Brain microvascular endothelial cell (primary cell): ENCODE results near the gene RAD18.

ENCODE experiments used
- DNase-seq: peaks from one replicate; pipeline ENCODE4 v3.0.0-alpha.2; 2020
- H3K27ac ChIP-seq: fragments of 250-450 bp; sonication (Bioruptor Pico); 2 replicates; pipeline ENCODE4 v1.5.1; 2020; ENCODE audit warnings: mild to moderate bottlenecking, moderate library complexity
- H3K27me3 ChIP-seq: fragments of 250-450 bp; sonication (Bioruptor Pico); replicated peaks from 2 replicates; pipeline ENCODE4 v1.5.1; 2020; ENCODE audit warnings: mild to moderate bottlenecking
- H3K36me3 ChIP-seq: fragments of 250-450 bp; sonication (Bioruptor Pico); replicated peaks from 2 replicates; pipeline ENCODE4 v1.5.1; 2020; ENCODE audit warnings: mild to moderate bottlenecking
- H3K4me3 ChIP-seq: 2 replicates; pipeline ENCODE4 v1.5.1; 2011; ENCODE audit warnings: low read depth, mild to moderate bottlenecking, control low read depth, low read length, moderate library complexity
- in situ Hi-C: cut with HindIII; loops from 2 replicates; pipeline ENCODE4 v1.10.0; 2017; ENCODE audit warnings: low sequenced_read_pairs, low pct_ligation_motif_present
- TF ChIP-seq, protein P1 (sequence below): IDR thresholded peaks from 2 replicates; pipeline ENCODE4 v1.5.1; 2011; ENCODE audit warnings: low read depth, mild to moderate bottlenecking, moderate library complexity, low read length, control low read depth, inconsistent platforms; ENCODE audit errors: missing control alignments

RAD18 gene

DNA sequence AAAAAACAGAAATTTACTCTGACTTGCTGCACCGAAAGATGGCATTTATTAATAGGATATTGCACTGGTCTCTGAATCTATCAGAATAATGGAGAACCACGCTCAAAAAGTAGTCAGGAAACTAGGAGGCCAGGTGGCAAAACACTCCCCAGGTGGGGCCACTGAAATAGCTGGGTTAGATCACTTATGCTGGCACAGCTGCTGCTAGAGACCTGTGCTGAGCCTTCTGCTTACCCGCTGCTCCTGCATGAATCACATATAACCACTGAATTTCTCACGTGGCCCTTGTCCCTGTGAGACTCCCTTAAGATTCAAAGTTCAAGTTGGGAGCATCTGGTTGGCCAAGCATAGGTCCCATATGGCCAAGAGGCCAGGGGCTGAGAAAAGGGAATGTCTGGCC lies 127.9 kb downstream of the RAD18 start:
- Histone ChIP-seq H3K36me3 (no peaks in the 10 kb centered on the region), H3K27ac (no peak overlapping the region), H3K4me3 (no peak overlapping the region), H3K27me3 (no peaks in the 10 kb centered on the region)
- in situ Hi-C loops, result no loop called here
- TF ChIP-seq, protein P1, sequence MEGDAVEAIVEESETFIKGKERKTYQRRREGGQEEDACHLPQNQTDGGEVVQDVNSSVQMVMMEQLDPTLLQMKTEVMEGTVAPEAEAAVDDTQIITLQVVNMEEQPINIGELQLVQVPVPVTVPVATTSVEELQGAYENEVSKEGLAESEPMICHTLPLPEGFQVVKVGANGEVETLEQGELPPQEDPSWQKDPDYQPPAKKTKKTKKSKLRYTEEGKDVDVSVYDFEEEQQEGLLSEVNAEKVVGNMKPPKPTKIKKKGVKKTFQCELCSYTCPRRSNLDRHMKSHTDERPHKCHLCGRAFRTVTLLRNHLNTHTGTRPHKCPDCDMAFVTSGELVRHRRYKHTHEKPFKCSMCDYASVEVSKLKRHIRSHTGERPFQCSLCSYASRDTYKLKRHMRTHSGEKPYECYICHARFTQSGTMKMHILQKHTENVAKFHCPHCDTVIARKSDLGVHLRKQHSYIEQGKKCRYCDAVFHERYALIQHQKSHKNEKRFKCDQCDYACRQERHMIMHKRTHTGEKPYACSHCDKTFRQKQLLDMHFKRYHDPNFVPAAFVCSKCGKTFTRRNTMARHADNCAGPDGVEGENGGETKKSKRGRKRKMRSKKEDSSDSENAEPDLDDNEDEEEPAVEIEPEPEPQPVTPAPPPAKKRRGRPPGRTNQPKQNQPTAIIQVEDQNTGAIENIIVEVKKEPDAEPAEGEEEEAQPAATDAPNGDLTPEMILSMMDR, result no peak
- no peak for DNase-seq

DNA sequence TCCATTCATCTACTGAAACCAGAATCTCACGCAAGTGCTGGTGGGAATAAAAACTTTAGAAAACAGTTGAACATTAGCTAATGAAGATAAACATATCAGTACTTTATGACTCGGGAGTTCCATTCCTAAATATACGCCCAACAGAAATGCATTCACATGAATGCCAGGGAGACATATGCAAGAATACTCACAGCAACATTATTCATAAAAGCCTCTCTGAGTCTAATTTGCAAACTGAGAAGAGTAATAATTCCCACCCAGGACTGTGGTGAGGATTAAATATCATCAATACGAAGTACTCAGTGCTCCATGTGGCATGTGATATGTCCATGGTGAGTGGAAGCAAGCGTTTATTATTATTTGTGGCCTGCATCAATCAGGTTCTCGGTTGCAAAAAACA lies 128.3 kb downstream of the RAD18 start:
- no peak for DNase-seq
- Histone ChIP-seq H3K36me3 (no peaks in the 10 kb centered on the region), H3K4me3 (no peak overlapping the region), H3K27ac (no peak overlapping the region), H3K27me3 (no peaks in the 10 kb centered on the region)
- in situ Hi-C loops, result no loop called here
- TF ChIP-seq, protein P1, result no peak

DNA sequence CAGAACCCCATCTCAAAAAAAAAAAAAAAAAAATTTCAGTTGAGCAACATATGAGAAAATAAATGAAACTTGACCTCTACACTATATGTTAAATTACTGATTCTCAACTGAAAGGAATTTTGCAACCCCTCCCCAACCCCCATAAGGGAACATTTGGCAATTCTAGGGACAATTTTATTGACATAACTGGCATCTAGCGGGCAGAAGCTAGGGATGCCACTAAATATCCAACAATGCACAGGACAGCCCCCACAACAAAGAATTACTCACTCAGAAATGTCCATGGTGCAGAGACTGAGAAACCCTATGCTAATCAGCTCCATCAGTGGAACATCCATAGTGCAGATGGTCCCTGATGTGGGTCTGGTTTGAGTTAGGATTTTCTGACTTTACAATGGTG lies 135.6 kb downstream of the RAD18 start:
- in situ Hi-C loops, result no loop called here
- no peaks in the 10 kb centered on the region for H3K36me3 ChIP-seq
- TF ChIP-seq, protein P1, result no peak
- H3K27ac ChIP-seq, result no peak overlapping the region
- no peak for DNase-seq
- H3K4me3 ChIP-seq, result no peak overlapping the region
- no peaks in the 10 kb centered on the region for H3K27me3 ChIP-seq
